Activated CD4-positive, CD25-positive, alpha-beta regulatory T cell treated with anti-CD3 and anti-CD28 coated beads, Interleukin-2, amount 50 U/mL, for 16 hours (primary cell): ENCODE data around the gene SPON2.

Source experiments
- DNase-seq: peaks from one replicate; pipeline ENCODE4 v3.0.0-alpha.2; 2020; ENCODE audit warnings: low read depth, low spot score

SPON2 gene

GRCh38 chr4:1172228-1172851, at the start of gene SPON2:
Gene SPON2, minus strand, starts transcription at chr4:1172583.
- DNase-seq = no peak

- no peak for DNase-seq
Observed at GRCh38 chr4:1221155-1221870, 48.9 kb upstream of the SPON2 start.

- DNase-seq = no peak
Observed at GRCh38 chr4:1220566-1220965, 48.2 kb upstream of the SPON2 start.

DNA sequence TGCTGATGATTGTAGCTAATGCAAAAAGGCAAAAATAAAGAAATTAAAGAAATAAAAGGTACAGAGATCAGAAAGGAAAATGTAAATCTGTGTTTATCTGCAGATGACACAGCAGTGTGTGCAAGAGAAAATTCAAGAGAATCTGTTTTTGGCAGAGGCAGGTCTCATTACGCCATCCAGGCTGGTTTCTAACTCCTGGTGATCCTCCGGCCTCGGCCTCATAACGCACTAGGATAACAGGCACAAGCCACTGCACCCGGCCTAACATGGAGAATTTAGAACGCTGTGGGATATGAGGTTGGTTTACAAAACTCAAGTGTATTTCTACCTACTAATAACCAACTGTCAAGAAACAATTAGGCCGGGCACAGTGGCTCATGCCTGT, 47.2 kb upstream of the SPON2 start:
- DNase-seq = no peak

- no peak for DNase-seq
Observed at GRCh38 chr4:1218634-1219565, 46.5 kb upstream of the SPON2 start.

- DNase-seq = no peak
Observed at GRCh38 chr4:1217366-1217765, 45.0 kb upstream of the SPON2 start.

GRCh38 chr4:1216869-1217294, 44.5 kb upstream of the SPON2 start:
- DNase-seq = peak; percentile 23

DNA sequence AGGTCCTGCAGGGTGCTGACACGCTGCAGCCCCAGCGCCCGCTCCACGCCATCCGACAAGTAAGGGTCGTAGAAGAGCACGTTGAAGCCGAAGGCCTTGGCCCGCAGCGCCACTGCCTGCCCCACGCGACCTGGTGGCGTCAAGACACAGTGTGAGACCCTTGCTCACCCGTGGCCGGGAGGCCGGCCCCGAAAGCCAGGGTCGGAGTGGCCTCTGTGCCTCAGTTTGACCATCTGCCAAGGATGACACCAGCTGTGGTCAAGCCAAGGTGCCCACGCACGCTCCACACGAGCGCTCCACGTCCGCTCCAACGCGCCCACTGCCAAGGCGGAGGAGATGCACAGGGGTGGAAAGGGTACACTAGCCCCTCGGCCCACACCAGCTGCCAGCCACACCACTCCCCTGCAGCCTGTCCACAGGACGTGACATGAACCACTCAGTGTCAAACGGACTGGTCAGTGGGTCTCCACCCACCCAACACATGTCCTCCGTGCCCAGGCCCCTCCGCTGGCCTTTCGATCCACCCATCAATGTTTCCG, 43.8 kb upstream of the SPON2 start:
- no peak for DNase-seq

- no peak for DNase-seq
Observed at GRCh38 chr4:1215141-1216075, 43.0 kb upstream of the SPON2 start.

- no peak for DNase-seq
Observed at GRCh38 chr4:1214101-1215095, 42.0 kb upstream of the SPON2 start.

DNA sequence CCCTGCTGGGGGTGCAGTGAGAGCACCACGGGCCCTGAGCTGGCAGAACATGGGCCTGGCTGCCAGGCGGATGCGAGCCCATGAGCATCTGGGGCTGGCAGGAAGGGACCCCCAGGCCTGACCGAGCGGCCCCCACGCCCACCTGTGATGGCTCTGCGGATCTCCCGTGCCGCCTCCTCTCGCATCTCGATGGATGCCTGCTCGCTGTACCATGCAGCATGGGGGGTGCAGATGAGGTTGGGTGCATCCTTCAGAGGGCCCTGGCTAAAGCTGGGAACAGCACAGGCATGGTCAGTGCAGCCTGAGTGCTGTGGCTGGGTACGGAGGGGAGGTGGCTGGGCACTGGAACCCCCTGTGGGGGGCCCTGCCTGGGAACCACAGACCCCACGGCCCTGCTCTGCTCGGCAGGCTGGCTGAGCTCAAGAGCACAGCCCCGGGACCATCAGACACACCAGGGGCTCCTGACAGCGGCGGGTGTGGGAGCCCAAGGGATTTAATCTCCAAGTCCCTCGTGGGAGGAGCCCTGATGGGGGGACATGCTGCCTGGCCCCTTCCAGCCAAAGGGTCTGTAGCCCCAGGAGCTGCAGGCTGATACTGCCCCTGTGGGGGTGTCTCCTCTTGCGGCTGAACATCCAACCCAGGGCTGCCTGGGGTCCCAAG, 41.1 kb upstream of the SPON2 start:
- no peak for DNase-seq

DNA sequence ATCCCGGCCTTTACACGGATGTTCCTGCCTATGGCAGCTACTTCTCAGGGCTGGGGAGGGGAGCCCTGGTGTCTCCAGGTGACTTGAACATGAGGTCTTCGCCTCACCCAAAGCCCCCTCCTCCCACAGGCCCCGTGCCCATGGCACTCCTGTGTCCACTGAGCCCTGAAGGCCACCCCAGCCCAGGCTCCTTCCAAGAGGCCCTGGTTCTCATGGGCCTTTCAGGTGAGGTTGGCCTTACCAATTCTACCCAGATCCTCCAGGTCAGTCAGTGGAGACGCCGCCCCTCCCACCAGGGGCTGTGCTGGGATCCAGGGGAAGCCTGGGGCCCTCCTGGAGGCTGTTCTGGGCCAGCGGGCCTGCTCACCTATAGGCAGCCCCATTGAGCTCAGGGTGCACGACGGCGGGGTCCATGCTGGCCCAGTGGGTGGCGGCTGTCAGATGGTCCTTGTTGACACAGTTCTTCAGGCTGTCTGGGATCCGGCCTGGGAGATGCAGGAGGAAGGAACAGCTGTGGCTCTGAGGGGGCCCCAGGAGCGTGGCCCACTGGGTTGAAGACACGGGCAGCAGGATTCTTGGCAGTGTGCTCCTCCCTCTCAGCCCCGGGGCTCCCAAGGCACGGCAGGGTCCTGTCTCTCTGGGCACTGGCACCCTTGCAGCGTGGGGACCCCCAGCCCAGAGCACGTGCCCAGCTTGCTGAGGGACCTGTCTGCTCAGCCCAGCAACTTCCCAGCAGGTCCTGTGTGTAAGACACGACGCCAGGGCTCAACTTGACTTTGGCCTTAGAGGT, 40.4 kb upstream of the SPON2 start:
- no peak for DNase-seq

- DNase-seq = no peak
Observed at GRCh38 chr4:1211891-1212545, 39.6 kb upstream of the SPON2 start.

GRCh38 chr4:1211371-1211770, 39.0 kb upstream of the SPON2 start:
- no peak for DNase-seq

- DNase-seq = no peak
Observed at GRCh38 chr4:1210971-1211370, 38.6 kb upstream of the SPON2 start.

- DNase-seq = no peak
Observed at GRCh38 chr4:1210241-1210841, 38.0 kb upstream of the SPON2 start.

DNA sequence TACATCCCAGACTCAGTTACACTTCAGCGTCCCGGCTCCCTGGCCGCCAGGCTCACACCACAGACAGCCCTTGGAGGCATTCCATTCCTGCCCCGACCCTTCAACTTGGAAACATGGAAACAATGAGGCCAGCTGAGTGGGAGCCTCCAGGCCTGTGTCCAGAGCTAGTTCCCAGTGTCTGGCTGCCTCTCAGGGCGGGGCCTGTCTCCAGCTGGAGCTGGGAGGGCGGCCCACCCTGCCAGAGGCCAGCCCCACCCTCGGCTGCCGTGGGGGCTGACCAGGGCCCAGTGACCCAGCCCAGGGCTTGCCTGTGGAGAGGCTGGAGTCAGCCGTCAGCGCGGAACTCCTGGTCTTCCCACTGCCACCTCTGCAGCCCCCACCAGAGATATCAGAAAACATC, 37.4 kb upstream of the SPON2 start:
- DNase-seq = no peak
